Sigmoid colon (tissue), 4 donors: ENCODE data around the gene CNGB1.

Source experiments
- CTCF ChIP-seq, 4 experiments: fragments of 450-650 bp in 3 of 4; fragments of 200-600 bp in 1 of 4; IDR thresholded peaks; one replicate each; pipeline ENCODE4 v1.5.1; 2016 to 2019; ENCODE audit warnings: antibody characterized with exemption in 4 of 4, mild to moderate bottlenecking in 3 of 4, moderate library complexity in 2 of 4
- POLR2AphosphoS5 ChIP-seq, 4 donors: sonication (generic); formaldehyde crosslinking; IDR thresholded peaks; one replicate each; pipeline ENCODE4 v1.6.1; 2017; ENCODE audit warnings: antibody characterized with exemption in 4 of 4

- TF ChIP-seq CTCF (IDR thresholded peaks at IDR 0.05) (no peak), POLR2AphosphoS5 (IDR thresholded peaks at IDR 0.05) (no peak)
These were observed 47.9 kb upstream of the CNGB1 start for GRCh38 chr16:58018803-58019202.
